ENCODE results near the gene TAS2R10. TPM values are rescaled to one million over a fixed set of nuclear protein-coding genes. Genes with fewer than 3 reads are reported as not detected.

Gene TAS2R10
- total RNA-seq, 1 donor: 0.86 TPM

DNA sequence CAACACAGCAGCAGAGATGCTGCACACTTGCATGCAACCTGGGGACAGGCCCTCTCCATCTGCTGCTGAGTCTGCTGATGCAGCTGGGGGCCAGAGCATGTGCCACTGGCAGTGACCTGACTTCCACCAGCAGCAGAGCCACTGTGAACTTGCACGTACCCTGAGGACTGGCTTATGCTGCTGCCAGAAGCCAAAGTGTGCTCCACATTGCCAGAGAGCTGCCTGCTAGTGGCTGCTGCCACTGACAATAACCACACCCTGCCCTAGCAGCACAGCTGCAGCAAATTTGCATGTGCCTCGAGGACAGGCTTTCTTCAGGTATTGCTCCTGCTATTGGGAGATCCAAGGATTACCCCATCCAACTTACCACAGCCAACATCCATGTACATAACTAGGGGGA is 27.6 kb upstream of the TAS2R10 start:
- H3K4me3 ChIP-seq (ENCODE audit: low read depth, low read length): no peak overlapping the region
- no peak for DNase-seq (ENCODE audit: low read depth)
- no peak for TF ChIP-seq CTCF (IDR thresholded peaks at IDR 0.05; ENCODE audit: insufficient read depth, low read depth, low read length)

GRCh38 chr12:10851243-10851858 is 25.2 kb upstream of the TAS2R10 start:
- H3K4me3 ChIP-seq (ENCODE audit: low read depth, low read length): no peak overlapping the region
- TF ChIP-seq CTCF (IDR thresholded peaks at IDR 0.05; ENCODE audit: insufficient read depth, low read depth, low read length): no peak
- DNase-seq (ENCODE audit: low read depth): peak; percentile 7

- no peak for DNase-seq (ENCODE audit: low read depth)
- H3K4me3 ChIP-seq (ENCODE audit: low read depth, low read length): no peak within 1 kb of the TSS
- no peak for TF ChIP-seq CTCF (IDR thresholded peaks at IDR 0.05; ENCODE audit: insufficient read depth, low read depth, low read length)
Observed at GRCh38 chr12:10849425-10849878, 23.3 kb upstream of the TAS2R10 start, which contains the start of gene PRR4. PRR4 (minus strand) TSS chr12:10849475; CDS start chr12:10849437, 38 bp downstream.

GRCh38 chr12:10847744-10848143 is 21.6 kb upstream of the TAS2R10 start:
- DNase-seq (ENCODE audit: low read depth): no peak
- no peak for TF ChIP-seq CTCF (IDR thresholded peaks at IDR 0.05; ENCODE audit: insufficient read depth, low read depth, low read length)

DNA sequence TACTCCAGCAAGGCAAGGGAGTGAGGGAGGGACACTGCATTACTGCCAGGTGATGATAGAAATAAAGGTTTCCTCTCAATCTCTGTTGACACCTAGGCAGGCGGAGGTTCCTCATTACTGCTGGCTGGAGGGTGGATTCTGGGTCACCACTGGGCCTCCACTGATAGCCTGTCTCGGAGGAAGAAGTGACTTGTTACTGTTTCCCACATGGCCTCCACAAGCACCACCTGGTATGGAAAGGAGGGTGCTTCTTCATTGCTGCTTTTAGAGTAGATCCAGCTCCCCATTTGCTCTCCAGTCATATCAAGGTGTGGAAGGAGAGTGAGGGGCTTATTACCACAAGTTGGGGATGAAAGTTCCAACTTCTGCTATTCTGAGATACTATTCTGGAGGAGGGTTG is 16.7 kb upstream of the TAS2R10 start:
- H3K4me3 ChIP-seq (ENCODE audit: low read depth, low read length): no peak overlapping the region
- no peak for TF ChIP-seq CTCF (IDR thresholded peaks at IDR 0.05; ENCODE audit: insufficient read depth, low read depth, low read length)
- no peak for DNase-seq (ENCODE audit: low read depth)

More at GRCh38 chr12:10847744-10848143, 21.6 kb upstream of the TAS2R10 start:
- H3K4me3 ChIP-seq (ENCODE audit: low read depth, low read length): no peak overlapping the region

GRCh38 chr12:10838461-10838860 is 12.3 kb upstream of the TAS2R10 start:
- TF ChIP-seq CTCF (IDR thresholded peaks at IDR 0.05; ENCODE audit: insufficient read depth, low read depth, low read length): no peak
- DNase-seq (ENCODE audit: low read depth): no peak
- no peak overlapping the region for H3K4me3 ChIP-seq (ENCODE audit: low read depth, low read length)

DNA sequence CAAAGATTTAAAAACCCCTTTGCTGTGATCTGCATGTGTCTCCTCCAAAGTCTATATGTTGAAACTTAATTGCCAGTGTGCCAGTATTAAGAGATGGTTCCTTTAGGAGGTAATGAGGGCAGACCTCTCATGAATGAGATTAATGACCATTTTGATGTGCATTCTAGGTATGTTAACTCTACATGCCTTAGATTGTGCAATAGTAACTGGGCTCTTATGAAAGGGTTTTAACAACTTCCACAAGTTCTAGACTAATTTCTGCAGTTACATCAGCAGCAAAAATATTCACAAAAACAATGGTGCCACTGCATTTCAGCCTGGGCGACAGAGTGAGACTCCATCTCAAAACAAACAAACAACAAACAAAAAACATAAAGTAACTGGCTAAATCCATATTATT is 3.8 kb upstream of the TAS2R10 start:
- no peak overlapping the region for H3K4me3 ChIP-seq (ENCODE audit: low read depth, low read length)
- no peak for TF ChIP-seq CTCF (IDR thresholded peaks at IDR 0.05; ENCODE audit: insufficient read depth, low read depth, low read length)
- peak; percentile 11 for DNase-seq (ENCODE audit: low read depth)
